IMR-90 (cell line): ENCODE data around the gene TEX13C. TPM values are rescaled to one million over a fixed set of nuclear protein-coding genes. Genes with fewer than 3 reads are reported as not detected.

Source experiments
- ATAC-seq: fragments of 200-7000 bp; cut with Tn5 transposase; 2 replicates; pipeline ENCODE4 v1.9.1; 2020; ENCODE audit warnings: low read depth, mild to moderate bottlenecking, moderate library complexity
- BruUV-seq: library from RNA; stranded (reverse); fragments of 400-500 nt; replicated peaks from 2 replicates; lab custom pipeline; 2021; lab: Mats Ljungman, UMichigan
- CTCF ChIA-PET: fragments of 300-600 bp; formaldehyde crosslinking; extraction: SDS; loops from one replicate; lab custom pipeline; 2021; ENCODE audit warnings: antibody characterized with exemption; lab: Yijun Ruan, JAX
- POLR2A ChIA-PET: fragments of 300-600 bp; sonication (Branson Sonifier 250); formaldehyde crosslinking; loops from one replicate; lab custom pipeline; 2022; ENCODE audit warnings: antibody characterized with exemption; ENCODE audit not compliant: unreplicated experiment; lab: Charles Lee
- DNase-seq: peaks from one replicate; pipeline ENCODE4 v3.0.0; 2013
- H2AFZ ChIP-seq: replicated peaks from 2 replicates; pipeline ENCODE3; 2013; ENCODE audit warnings: low read length, mild to moderate bottlenecking; ENCODE audit not compliant: poor library complexity
- H2AK5ac ChIP-seq: 2 replicates; pipeline ENCODE4 v1.6.1; 2013; ENCODE audit warnings: low read depth, low read length, inconsistent platforms
- H2AK9ac ChIP-seq: replicated peaks from 2 replicates; pipeline ENCODE3; 2013; ENCODE audit warnings: mild to moderate bottlenecking, low read depth, low read length, moderate library complexity; ENCODE audit not compliant: poor library complexity
- H2BK120ac ChIP-seq: 2 replicates; pipeline ENCODE4 v1.6.1; 2013; ENCODE audit warnings: low read depth, low read length, inconsistent platforms
- H2BK15ac ChIP-seq: 3 replicates; pipeline ENCODE4 v1.6.1; 2013; ENCODE audit warnings: low read depth, low read length, inconsistent platforms
- H2BK20ac ChIP-seq: 2 replicates; pipeline ENCODE4 v1.6.1; 2013; ENCODE audit warnings: low read depth, mild to moderate bottlenecking, inconsistent platforms, low read length, moderate library complexity
- H2BK5ac ChIP-seq: 2 replicates; pipeline ENCODE4 v1.6.1; 2013; ENCODE audit warnings: mild to moderate bottlenecking, low read depth, low read length, inconsistent platforms; ENCODE audit not compliant: poor library complexity, severe bottlenecking
- H3K14ac ChIP-seq: replicated peaks from 2 replicates; pipeline ENCODE4 v1.6.1; 2013; ENCODE audit warnings: low read depth, low read length, inconsistent platforms
- H3K18ac ChIP-seq: 2 replicates; pipeline ENCODE4 v1.6.1; 2013; ENCODE audit warnings: low read depth, low read length, control low read depth
- H3K23ac ChIP-seq: 2 replicates; pipeline ENCODE4 v1.6.1; 2013; ENCODE audit warnings: low read depth, low read length, inconsistent platforms
- H3K27ac ChIP-seq: 2 replicates; pipeline ENCODE4 v1.5.1; 2013; ENCODE audit warnings: mild to moderate bottlenecking, control low read depth, low read length; ENCODE audit not compliant: insufficient read depth
- H3K27me3 ChIP-seq: 2 replicates; pipeline ENCODE4 v1.6.1; 2013; ENCODE audit warnings: low read length; ENCODE audit not compliant: control insufficient read depth, insufficient read depth
- H3K36me3 ChIP-seq: 2 replicates; pipeline ENCODE4 v1.6.1; 2013; ENCODE audit warnings: low read length, mixed read lengths; ENCODE audit not compliant: control insufficient read depth, insufficient read depth
- H3K4ac ChIP-seq: 2 replicates; pipeline ENCODE4 v1.6.1; 2013; ENCODE audit warnings: low read depth, low read length, inconsistent platforms
- H3K4me1 ChIP-seq: 2 replicates; pipeline ENCODE4 v1.6.1; 2013; ENCODE audit warnings: low read length, mixed read lengths; ENCODE audit not compliant: control insufficient read depth, insufficient read depth
- H3K4me2 ChIP-seq: 2 replicates; pipeline ENCODE4 v1.6.1; 2013; ENCODE audit warnings: low read depth, mild to moderate bottlenecking, control low read depth, low read length, moderate library complexity
- H3K4me3 ChIP-seq: 2 replicates; pipeline ENCODE4 v1.5.1; 2013; ENCODE audit warnings: low read depth, mild to moderate bottlenecking, control low read depth, low read length, moderate library complexity; ENCODE audit not compliant: insufficient read depth
- H3K56ac ChIP-seq: 2 replicates; pipeline ENCODE4 v1.6.1; 2013; ENCODE audit warnings: low read length, inconsistent platforms; ENCODE audit not compliant: insufficient read depth; ENCODE audit errors: extremely low read depth
- H3K79me1 ChIP-seq, 2 experiments: 2 replicates each; pipeline ENCODE4 v1.6.1; 2013; ENCODE audit warnings: low read length in 2 of 2, inconsistent platforms in 1 of 2, low read depth in 1 of 2
- H3K9ac ChIP-seq: 2 replicates; pipeline ENCODE4 v1.6.1; 2013; ENCODE audit warnings: low read depth, low read length, control low read depth
- H3K9me1 ChIP-seq: 2 replicates; pipeline ENCODE4 v1.6.1; 2013; ENCODE audit warnings: low read length, inconsistent platforms; ENCODE audit not compliant: insufficient read depth
- H3K9me3 ChIP-seq: 2 replicates; pipeline ENCODE4 v1.6.1; 2013; ENCODE audit warnings: low read length; ENCODE audit not compliant: control insufficient read depth, insufficient read depth
- H4K20me1 ChIP-seq: 2 replicates; pipeline ENCODE4 v1.6.1; 2013; ENCODE audit warnings: low read length, inconsistent platforms; ENCODE audit not compliant: insufficient read depth
- H4K5ac ChIP-seq: 2 replicates; pipeline ENCODE4 v1.6.1; 2013; ENCODE audit warnings: mild to moderate bottlenecking, low read depth, low read length, control low read depth
- H4K8ac ChIP-seq, 2 experiments: 2 replicates each; pipeline ENCODE4 v1.6.1; 2013; ENCODE audit warnings: low read depth in 2 of 2, low read length in 2 of 2, control low read depth in 1 of 2, inconsistent platforms in 1 of 2
- H4K91ac ChIP-seq: 2 replicates; pipeline ENCODE4 v1.6.1; 2013; ENCODE audit warnings: low read depth, low read length, inconsistent platforms; ENCODE audit not compliant: insufficient read depth
- CEBPB ChIP-seq: IDR thresholded peaks from 2 replicates; pipeline ENCODE4 v1.6.1; 2012; ENCODE audit warnings: low read depth, low read length, improper control_type of control experiment
- MAFK ChIP-seq: IDR thresholded peaks from 2 replicates; pipeline ENCODE4 v1.6.1; 2012; ENCODE audit warnings: low read depth, low read length, improper control_type of control experiment
- MAZ ChIP-seq: IDR thresholded peaks from 2 replicates; pipeline ENCODE4 v1.6.1; 2012; ENCODE audit warnings: low read depth, mild to moderate bottlenecking, low read length, improper control_type of control experiment, moderate library complexity, borderline replicate concordance
- WGBS, 2 experiments: methylation state at CpG; one replicate each; pipeline versions ENCODE4 v1.1.5 to v1.1.7; 2013; ENCODE audit warnings: missing lambda C conversion rate in 2 of 2; ENCODE audit not compliant: insufficient read length in 1 of 2; ENCODE audit errors: extremely low coverage in 2 of 2; 5-methylcytosine and 5-hydroxymethylcytosine counted together
- dilution Hi-C: fragments of 300-500 bp; cut with HindIII; formaldehyde crosslinking; loops from one replicate; pipeline ENCODE4 v1.14.3; 2018; ENCODE audit warnings: low sequenced_read_pairs; ENCODE audit not compliant: unreplicated experiment
- in situ Hi-C: fragments of 300-500 bp; cut with MboI; formaldehyde crosslinking; loops from 3 replicates; pipeline ENCODE4 v1.14.3; 2019; ENCODE audit warnings: low sequenced_read_pairs, inconsistent platforms, mixed read lengths
- intact Hi-C: fragments of 100-400 bp; cut with micrococcal nuclease; formaldehyde crosslinking; loops from 2 replicates; pipeline ENCODE4 v1.10.0; 2022
- polyA plus RNA-seq, 3 experiments: library from polyadenylated mRNA; depleted of rRNA; stranded (reverse); fragments of >200 nt; gene quantifications; 2 replicates each; pipeline ENCODE4 v1.2.3, GENCODE V29; 2012; ENCODE audit warnings: low replicate concordance in 1 of 3
- total RNA-seq: library from RNA; depleted of rRNA; stranded (reverse); fragments of >200 nt; gene quantifications from 2 replicates; pipeline ENCODE4 v1.2.3, GENCODE V29; 2012

TEX13C gene
- total and polyA plus RNA-seq, 2 of the 4 experiments (the other 2 are of a cell fraction), result not detected

GRCh38 chrX:125326599-125326998 lies 6.9 kb downstream of the TEX13C start:
- Histone ChIP-seq H3K79me1 (no peaks in the 10 kb centered on the region), H3K27me3 (no peaks in the 10 kb centered on the region), H4K8ac (no peak overlapping the region), H3K4me1 (no peaks in the 10 kb centered on the region), H2AFZ (peak overlapping the region; percentile 11), H3K9me3 (no peaks in the 10 kb centered on the region), H3K23ac (no peak overlapping the region), H2BK5ac (no peak overlapping the region), H2BK20ac (no peak overlapping the region), H2BK120ac (no peak overlapping the region), H4K20me1 (no peaks in the 10 kb centered on the region), H3K9ac (no peak overlapping the region), H4K5ac (no peak overlapping the region), H2AK9ac (no peak overlapping the region), H2AK5ac (no peak overlapping the region), H2BK15ac (no peak overlapping the region), H3K14ac (no peak overlapping the region), H3K36me3 (no peaks in the 10 kb centered on the region), H3K4me2 (no peak overlapping the region), H3K27ac (no peak overlapping the region), H3K4ac (no peak overlapping the region), H3K56ac (no peak overlapping the region), H3K4me3 (no peak overlapping the region), H4K91ac (no peak overlapping the region), H3K18ac (no peak overlapping the region), H3K9me1 (no peaks in the 10 kb centered on the region)
- POLR2A ChIA-PET, result no interaction called here
- DNase-seq, result no peak
- ATAC-seq, result no peak
- in situ Hi-C loops, result no loop called here
- dilution Hi-C loops, result no loop called here
- intact Hi-C loops, result no loop called here
- TF ChIP-seq MAZ, result no peak
- TF ChIP-seq MAFK, result no peak
- no peak for TF ChIP-seq CEBPB
- BruUV-seq, result no TSS peak
- WGBS, 2 experiments, result no CpG with 5 or more reads among the region's 3 CpGs
- CTCF ChIA-PET, result no interaction called here
